Stimulated activated CD8-positive, alpha-beta memory T cell treated with anti-CD3 and anti-CD28 coated beads, Interleukin-15, amount 100 ng/mL, for 4 hours (primary cell): ENCODE measurements around the gene ADRB2.

ENCODE experiments used
- DNase-seq, 2 donors: peaks; one replicate each; pipeline ENCODE4 v3.0.0-alpha.2; 2020; ENCODE audit warnings: low read depth in 2 of 2

The ADRB2 gene

DNA sequence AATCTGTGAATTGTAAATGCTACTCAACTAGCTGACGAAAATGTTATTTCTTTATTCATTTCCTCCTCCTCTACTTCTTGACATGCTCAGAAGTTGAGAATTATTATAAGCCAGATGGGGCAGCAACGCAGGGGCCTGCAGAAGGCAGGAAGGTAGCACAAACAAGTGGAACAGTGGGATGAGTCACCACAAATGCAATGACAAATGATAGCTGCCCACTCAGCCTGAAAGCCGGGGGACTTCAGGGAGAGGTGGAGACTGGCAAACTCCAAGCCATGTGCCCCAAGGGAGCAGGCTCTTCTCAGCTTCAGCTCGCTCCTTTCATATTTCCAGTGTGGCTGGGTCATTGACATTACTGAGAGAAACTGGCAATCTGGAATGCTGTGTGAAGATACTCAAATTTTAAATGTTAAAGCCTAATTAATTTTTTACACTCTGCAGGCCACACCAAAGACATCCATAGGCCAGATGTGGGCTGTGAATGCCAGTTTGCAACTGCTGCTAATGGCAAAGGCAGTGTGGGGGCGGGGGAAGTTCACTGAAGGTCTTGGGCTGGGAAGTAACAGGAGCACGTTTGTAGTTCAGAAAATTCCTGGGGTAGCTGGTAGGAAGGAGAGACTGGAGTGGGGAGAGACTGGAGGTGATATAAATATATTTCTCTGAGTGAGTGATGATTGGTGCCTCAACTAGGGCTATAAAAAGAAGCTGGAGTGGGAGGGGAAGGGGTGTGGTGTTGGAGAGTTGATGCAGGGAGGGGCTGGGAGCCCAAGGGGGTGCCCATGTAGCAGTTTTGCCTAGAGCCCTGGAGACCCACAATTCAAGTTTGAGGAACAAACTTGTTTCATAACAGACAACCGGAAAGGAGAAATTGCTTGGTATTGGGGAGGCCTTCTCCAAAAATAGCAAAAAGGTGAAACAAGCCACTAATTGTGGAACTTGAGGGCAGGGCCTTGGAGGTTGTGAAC, 20.8 kb upstream of the ADRB2 start:
- no peak for DNase-seq

DNA sequence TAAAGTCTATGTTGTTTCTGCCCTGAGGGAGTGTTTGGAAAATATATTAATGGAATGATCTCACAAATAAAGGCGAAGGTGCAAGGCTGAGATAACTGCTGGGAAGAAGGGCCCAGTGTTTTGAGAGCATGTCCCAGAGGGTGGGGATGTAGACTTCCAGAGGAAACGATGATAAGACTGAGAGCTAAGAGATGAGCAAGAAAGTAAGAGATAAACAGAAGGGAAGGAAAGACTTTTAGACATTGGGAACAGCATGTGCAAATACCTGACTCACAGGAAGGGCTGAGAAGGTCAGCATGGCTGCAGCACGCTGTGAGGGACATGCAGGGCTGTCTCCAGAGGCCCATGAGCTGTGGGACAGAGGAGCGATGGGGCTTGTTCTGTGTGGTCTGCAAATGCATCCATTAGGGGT, 19.9 kb upstream of the ADRB2 start:
- DNase-seq: no peak

DNA sequence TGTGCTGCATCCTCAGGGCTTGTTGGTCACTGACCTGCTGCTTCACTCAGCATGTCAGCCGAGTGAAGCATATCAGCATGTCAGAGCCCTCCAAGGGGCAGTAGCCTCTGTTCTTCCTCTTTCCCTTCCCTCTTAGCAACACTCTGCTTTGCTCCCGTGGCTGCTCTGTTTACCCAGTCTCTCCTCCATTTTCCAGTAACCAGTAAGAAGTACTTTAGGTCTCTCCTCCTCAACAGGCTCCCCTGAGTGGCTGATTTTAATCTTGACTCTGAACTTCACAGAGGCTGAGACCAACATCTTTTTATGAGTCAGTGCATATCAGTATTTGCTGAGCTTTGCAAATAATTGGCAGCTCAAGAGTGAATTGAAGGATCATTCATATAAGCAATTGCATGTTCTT, 18.6 kb upstream of the ADRB2 start:
- DNase-seq: no peak

DNA sequence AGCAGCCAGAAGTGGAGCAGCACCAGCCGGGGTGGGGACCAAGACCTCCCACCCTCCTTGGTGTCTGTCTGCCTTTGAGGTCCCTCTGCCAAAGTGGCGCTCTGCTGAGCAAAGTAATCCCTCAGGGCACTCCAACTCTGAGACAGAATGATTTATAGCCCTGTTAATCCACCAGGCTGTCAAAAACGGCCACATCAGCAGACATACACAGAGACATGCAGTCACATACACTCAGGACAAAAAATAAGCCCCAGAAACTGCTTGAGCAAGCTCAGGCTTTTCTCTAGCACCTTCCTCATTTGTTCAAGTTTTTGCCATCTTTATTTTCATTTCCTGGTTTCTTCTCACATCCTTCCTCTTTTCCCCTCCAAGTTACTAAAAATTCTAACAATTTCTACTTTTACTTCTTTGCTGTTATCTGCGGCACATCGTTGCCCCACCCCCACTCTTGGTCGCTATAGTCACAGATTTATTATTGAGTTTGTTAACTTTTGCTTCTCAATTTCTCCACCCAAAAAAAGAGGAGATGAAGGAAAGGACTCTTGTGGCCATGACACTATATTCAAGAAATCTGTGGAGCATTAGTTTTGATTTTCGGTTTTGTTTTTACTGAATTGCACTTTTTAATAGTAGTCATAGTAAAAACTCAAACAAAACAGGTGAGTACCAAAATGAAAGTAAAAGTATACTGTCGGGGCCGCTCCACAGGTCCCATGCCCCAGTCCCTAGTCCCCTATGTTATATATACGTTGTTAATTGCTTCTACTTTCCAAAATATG, 17.4 kb upstream of the ADRB2 start:
- no peak for DNase-seq

DNA sequence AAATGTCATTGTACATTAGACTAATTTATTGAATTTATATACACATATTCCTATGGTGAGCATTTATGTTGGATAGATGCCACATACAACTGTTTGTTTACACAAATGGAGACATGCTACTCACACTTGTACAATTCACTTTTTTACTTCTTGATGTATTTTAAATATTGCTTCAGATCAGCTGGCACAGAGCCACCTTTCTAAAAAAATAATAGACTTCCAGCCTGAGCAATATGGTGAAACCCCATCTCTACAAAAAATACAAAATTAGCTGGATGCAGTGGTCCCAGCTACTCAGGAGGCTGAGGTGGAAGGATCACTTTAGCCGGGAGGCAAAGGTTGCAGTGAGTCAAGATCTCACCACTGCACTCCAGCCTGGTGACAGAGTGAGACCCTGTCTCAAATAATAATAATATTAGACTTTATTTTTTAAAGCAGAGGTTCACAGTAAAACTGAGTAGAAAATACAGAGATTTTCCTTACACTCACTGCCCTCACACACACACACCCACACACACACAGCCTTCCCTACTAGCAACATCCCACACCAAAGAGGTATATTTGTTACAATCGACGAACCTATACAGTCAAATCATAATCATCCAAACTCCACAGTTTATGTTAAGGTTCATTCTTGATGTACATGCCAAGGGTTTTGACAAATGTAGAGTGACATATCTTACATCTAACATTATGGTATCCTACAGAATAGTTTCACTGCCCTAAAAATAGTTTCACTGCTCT, 16.5 kb upstream of the ADRB2 start:
- no peak for DNase-seq

DNA sequence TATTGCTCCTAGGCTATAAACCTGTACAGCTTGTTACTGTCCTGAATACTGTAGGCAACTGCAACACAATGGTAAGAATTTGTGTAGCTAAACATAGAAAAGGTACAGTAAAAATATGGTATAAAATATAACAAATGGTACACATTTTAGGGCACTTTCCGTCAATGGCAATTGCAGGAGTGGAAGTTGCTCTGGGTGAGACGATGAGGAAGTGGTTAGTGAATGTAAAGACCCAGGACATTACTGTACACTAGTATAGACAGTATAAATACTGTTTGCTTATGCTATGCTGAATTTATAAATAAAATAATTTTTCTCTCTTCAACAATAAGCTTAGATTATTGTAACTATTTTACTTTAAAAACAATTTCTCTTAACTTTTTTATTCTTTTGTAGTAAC, 15.6 kb upstream of the ADRB2 start:
- no peak for DNase-seq

DNA sequence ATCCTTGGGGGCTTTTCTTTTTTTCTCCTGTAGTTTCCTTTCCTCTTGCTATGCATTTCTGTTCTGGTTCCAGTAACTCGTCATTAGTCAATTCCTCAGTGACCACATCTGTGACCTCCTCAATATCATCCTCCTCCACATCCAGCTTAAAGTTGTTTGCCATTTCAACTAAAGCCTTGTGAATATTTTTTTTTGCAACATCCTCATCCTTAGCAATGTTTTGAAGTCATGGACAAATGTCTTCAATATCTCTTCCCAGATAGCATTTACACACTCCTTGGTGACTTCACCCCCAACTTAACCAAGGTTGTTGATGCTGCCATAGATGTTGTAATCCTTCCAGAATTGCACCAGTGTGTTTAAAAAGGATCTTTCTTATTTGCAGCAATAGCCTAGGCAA, 14.7 kb upstream of the ADRB2 start:
- no peak for DNase-seq

DNA sequence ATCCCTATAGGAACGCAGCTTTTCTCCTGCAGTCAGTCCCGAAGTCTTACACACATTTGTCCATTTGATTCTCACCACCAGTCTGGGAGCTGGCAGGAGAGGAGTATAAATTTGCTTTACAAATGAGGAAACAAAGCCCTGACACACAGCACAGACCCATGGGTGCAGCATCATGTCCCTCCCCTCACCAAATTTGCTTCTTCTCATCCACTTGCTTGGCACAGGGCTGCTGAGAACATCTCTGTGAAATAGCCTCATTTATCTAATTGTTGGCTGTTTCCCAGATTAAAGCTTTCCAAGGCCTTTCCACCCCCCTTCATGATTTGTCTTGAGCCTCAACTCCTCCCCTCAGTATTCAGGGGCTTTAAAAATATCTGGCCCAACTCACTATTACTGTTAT, 11.3 kb upstream of the ADRB2 start:
- no peak for DNase-seq

DNA sequence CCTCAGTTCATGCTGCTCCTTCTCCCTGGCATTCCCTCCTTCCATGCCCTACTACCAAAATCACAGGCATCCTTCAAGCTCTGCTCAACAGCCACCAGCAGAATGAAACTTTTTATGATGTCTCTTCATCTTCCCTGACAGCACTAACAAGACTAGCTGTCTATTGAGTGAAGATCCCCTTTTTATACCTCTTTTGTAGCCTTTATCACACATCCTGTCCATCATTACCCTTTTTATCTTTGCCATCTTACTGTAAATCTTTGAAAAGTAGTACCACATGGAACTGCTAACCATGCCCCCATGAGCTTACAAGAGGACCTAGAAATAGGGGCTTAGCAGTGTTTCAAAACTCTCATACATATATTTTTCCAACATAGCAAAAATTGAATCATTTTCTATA, 10.8 kb upstream of the ADRB2 start:
- DNase-seq: no peak

DNA sequence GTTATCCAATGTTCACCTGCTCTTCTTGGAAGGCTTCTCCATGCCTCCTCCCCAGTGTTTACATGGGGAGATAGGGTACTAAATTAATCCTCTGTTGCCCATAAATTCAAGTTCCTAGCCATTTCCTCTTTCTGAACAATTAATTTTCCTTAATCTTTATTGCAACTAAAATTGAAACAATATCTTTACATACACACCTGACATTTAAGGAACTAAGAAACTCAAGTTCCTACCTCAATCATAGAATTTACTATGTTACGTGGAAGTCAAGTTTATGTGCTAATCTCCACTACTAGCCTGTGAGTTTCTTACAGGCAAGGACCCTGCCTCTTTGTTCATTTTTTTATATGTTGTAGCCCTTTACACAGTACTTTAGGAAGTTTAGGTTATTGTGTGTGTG, 10.1 kb upstream of the ADRB2 start:
- DNase-seq: no peak

DNA sequence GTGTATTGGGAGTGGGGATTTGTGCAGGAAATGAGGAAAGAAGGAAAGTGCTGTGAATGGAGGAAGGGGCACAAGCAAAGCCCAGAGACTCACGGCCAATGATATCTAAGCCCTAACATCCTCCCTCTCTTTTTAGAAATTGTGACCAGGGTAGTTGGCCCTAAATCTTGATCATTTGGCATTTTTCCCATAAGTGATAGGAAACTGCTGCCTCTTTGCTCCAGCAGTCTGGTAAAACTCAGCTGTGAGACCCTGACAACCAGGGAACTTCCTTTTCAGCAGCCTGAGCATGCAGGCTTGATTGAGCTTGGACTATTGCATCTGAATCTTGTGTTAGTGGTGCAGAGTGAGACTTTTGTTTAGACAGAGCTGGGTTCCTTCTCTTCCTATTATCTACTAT, 9.6 kb upstream of the ADRB2 start:
- DNase-seq: no peak

DNA sequence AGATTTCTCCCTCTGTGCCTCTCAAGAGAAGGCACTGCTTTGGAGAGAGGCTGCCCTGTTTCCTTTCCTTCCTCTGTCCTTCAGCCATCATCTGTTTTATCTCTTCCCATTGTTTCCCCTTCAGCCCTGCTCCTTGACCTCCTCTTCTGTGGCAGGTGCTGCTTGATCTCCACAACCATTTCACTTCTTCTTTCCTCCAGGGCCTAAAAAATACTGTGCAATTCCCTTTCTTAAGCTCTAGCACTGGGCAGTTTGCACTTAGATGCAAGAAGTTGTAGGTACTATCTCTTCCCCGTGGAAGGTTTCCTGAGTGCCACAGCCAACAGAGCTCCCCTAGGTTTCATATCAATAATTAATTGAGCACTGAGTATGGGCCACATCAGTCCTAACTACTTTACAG, 8.8 kb upstream of the ADRB2 start:
- no peak for DNase-seq

DNA sequence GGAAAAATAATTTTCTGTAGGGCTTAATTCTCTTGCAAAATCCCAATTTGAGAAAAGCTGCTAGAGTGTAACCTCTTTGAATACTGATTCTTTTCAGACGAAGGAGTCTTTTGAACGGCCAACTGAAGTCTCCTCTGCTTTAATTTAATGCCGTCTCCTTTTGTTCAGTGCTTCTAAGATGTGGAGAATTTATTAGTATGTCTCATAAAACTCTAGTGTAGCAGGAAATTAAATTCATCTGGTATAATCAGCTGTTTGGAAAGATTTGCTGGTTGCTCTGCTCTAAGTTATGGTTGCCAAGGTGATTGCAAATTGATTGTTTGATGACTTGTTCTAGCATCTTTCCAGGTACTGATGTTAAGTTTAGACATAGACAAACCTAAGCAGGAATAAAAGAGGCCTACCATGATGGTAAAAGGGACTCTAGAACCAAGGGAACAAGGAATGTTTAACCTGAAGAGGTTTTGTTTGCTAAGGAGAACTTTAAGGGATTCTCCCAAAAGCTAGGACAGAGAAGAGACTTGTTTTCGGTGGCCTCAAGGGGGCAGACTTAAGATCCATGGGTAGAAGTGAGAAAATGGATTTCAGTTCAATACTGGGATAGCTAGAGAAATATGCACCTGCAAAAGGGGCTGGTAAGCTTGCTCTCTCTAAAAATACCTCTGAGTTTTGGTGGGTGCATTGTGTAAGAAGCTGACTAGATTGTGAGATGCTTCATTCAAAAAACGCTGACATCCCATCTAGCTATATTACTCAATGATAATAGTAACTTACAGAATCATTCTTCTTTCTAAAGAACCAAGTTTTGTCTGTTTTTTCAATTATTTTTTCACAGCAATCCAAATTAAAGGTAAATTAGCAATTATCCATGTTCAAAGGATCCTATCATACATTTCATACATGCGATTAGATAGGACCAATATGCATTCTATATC, 5.7 kb upstream of the ADRB2 start:
- no peak for DNase-seq

DNA sequence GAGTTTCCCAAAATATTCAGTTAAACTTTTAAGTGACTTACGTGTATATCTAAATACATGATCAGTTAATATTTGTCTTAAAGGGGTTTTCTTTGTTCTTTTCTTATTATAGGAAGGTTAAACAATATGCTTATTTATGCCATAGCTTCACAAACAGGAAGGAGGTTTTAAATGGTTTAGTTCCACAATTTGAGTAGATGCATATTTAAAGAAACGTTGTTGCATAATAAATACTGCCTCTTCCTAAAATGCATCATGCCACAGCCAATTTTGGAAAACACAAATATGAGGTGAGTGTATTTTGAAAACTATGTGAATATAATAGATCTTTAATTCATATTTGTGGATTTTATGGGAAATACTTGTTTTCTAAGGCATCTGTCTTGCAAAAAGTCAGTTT, 2.5 kb upstream of the ADRB2 start:
- no peak for DNase-seq

DNA sequence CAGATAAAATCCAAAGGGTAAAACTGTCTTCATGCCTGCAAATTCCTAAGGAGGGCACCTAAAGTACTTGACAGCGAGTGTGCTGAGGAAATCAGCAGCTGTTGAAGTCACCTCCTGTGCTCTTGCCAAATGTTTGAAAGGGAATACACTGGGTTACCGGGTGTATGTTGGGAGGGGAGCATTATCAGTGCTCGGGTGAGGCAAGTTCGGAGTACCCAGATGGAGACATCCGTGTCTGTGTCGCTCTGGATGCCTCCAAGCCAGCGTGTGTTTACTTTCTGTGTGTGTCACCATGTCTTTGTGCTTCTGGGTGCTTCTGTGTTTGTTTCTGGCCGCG, 727 bp upstream of the ADRB2 start:
- DNase-seq: no peak

DNA sequence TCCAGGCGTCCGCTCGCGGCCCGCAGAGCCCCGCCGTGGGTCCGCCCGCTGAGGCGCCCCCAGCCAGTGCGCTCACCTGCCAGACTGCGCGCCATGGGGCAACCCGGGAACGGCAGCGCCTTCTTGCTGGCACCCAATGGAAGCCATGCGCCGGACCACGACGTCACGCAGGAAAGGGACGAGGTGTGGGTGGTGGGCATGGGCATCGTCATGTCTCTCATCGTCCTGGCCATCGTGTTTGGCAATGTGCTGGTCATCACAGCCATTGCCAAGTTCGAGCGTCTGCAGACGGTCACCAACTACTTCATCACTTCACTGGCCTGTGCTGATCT, 294 bp downstream of the ADRB2 start:
- DNase-seq: no peak

DNA sequence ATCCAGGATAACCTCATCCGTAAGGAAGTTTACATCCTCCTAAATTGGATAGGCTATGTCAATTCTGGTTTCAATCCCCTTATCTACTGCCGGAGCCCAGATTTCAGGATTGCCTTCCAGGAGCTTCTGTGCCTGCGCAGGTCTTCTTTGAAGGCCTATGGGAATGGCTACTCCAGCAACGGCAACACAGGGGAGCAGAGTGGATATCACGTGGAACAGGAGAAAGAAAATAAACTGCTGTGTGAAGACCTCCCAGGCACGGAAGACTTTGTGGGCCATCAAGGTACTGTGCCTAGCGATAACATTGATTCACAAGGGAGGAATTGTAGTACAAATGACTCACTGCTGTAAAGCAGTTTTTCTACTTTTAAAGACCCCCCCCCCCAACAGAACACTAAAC, 1.3 kb downstream of the ADRB2 start:
- no peak for DNase-seq

DNA sequence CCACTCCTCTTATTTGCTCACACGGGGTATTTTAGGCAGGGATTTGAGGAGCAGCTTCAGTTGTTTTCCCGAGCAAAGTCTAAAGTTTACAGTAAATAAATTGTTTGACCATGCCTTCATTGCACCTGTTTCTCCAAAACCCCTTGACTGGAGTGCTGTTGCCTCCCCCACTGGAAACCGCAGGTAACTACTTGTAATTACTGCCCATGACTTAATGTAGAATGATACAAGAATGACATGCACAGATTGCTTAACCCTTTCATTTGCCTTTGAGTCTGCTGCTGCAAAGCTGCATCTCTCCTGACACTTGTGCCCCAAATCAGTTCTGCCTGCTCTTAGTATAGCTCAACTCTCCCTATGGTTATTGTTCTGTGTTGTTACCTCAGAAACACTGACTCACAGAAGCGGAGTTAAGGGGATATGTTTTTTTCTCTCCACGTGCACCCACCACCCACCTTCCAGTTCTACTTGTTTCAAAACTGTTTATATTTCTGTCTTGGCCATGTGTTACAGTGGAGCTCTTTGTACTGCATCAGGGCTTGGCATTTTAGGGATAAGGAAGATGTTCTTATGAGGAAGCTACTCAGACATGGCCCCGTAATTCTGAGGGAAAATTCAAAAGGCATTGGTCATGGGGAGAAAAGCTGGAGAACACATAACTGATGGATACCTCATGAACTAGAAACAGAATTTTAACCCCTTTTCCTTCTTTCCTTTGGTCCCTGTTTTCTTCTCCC, 2.3 kb downstream of the ADRB2 start:
- no peak for DNase-seq

DNA sequence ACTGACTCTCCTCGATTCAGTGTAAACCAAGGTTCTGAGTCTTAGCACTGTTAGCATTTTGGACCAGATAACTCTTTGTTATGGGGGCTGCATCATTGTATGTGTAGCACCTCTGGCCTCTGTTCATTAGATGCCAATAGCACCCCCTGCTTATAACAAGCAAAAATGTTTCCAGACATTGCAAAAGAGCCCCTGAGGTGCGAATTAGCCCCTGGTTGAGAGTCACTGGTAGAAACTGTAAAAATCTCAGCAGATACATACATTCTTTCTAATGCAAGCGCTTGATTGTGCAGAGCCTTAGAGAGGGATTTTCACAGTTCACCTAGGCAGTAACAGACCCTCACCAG, 2.8 kb downstream of the ADRB2 start:
- no peak for DNase-seq

DNA sequence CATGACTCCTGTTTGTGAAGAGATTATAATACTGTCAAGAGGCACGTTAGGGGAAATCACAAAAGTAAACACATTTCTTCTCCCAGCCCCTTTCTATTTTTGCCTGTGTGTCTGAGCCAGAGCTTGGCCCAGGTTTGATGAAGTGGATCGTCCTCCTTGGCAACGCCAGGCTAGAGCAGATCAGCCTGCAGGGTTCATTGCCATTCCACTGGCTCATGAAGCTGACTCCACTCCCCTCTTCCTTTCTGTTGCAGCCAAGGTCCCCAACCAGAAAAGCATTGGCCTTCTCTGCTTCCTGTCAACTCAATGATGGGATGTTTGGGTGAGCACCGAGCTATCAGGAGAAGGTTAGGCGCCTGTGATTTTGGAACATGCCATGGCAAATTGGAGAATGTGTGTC, 3.3 kb downstream of the ADRB2 start:
- no peak for DNase-seq

DNA sequence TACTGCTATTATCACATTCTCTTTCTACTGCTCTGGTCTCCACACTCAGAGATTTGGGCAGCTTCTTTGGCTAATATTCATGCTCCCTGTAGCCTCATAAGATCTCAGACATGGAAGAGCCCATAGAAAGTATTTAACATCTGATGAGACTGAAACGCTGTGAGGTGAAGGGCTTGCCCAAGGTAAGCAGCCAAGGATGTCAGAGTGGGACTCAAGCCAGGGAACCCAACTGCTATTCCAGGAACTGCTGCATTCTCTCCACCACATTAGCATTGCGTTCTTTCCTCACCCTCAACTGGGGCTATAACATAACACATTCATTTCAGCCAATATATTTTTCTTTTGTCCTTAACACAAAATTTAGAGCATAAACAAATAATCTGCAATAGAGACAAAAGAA, 3.8 kb downstream of the ADRB2 start:
- no peak for DNase-seq
